NCI-H1694 treated with DMSO at 0.1 percent for 48 hours (cell line): ENCODE data around the gene SACM1L.

Source experiments
- DNase-seq: peaks from one replicate; lab custom pipeline; 2025; lab: John Stamatoyannopoulos, UW

SACM1L gene

GRCh38 chr3:45787551-45787950 is 98.4 kb downstream of the SACM1L start:
- no peak for DNase-seq

GRCh38 chr3:45789235-45789812 is 100.1 kb downstream of the SACM1L start:
- no peak for DNase-seq

- DNase-seq = no peak
Measured at GRCh38 chr3:45790596-45790995, 101.4 kb downstream of the SACM1L start.

GRCh38 chr3:45792036-45792435 is 102.8 kb downstream of the SACM1L start:
- DNase-seq = no peak

- DNase-seq = no peak
Measured at GRCh38 chr3:45792516-45793172, 103.4 kb downstream of the SACM1L start.

GRCh38 chr3:45793482-45794176 is 104.4 kb downstream of the SACM1L start:
- DNase-seq = no peak

GRCh38 chr3:45794177-45794560 is 105.0 kb downstream of the SACM1L start:
- DNase-seq = no peak

GRCh38 chr3:45794660-45795059 is 105.5 kb downstream of the SACM1L start:
- DNase-seq = no peak
